Liver (tissue), 9 donors: ENCODE results near the gene FBXW11. TPM values are rescaled to one million over a fixed set of nuclear protein-coding genes. Genes with fewer than 3 reads are reported as not detected.

ENCODE experiments used
- DNase-seq: peaks from one replicate; pipeline ENCODE4 v3.0.0-alpha.2; 2017; ENCODE audit warnings: low spot score
- H3K27ac ChIP-seq, 2 donors: one replicate each; pipeline ENCODE4 v1.7.0; 2013; ENCODE audit warnings: inconsistent platforms in 2 of 2, low read length in 2 of 2, control low read depth in 1 of 2, low read depth in 1 of 2, mild to moderate bottlenecking in 1 of 2
- H3K27me3 ChIP-seq, 4 donors: one replicate each; pipeline versions ENCODE4 v1.6.1 to v1.7.0; 2013; ENCODE audit warnings: low read length in 3 of 4, inconsistent platforms in 1 of 4, mild to moderate bottlenecking in 1 of 4, moderate library complexity in 1 of 4; ENCODE audit not compliant: control insufficient read depth in 4 of 4, insufficient read depth in 4 of 4
- H3K36me3 ChIP-seq, 4 donors: one replicate each; pipeline versions ENCODE4 v1.6.1 to v1.7.0; 2013; ENCODE audit warnings: low read length in 3 of 4, mild to moderate bottlenecking in 3 of 4, low read depth in 1 of 4, moderate library complexity in 1 of 4; ENCODE audit not compliant: control insufficient read depth in 4 of 4, insufficient read depth in 3 of 4
- H3K4me1 ChIP-seq, 4 donors: one replicate each; pipeline versions ENCODE4 v1.6.1 to v1.7.0; 2013; ENCODE audit warnings: low read length in 3 of 4, mild to moderate bottlenecking in 3 of 4, moderate library complexity in 1 of 4; ENCODE audit not compliant: control insufficient read depth in 4 of 4, insufficient read depth in 4 of 4
- H3K4me3 ChIP-seq, 3 donors: one replicate each; pipeline versions ENCODE4 v1.6.1 to v1.7.0; 2013; ENCODE audit warnings: low read length in 3 of 3, control low read depth in 1 of 3, low read depth in 1 of 3, mild to moderate bottlenecking in 1 of 3
- H3K9ac ChIP-seq, 2 donors: one replicate each; pipeline ENCODE4 v1.7.0; 2013; ENCODE audit warnings: low read length in 2 of 2, mild to moderate bottlenecking in 2 of 2, moderate library complexity in 2 of 2, control low read depth in 1 of 2, low read depth in 1 of 2
- H3K9me3 ChIP-seq, 4 donors: one replicate each; pipeline versions ENCODE4 v1.6.1 to v1.7.0; 2013; ENCODE audit warnings: low read length in 3 of 4; ENCODE audit not compliant: control insufficient read depth in 4 of 4
- CTCF ChIP-seq: fragments of 150-350 bp; IDR thresholded peaks from 2 replicates; pipeline ENCODE4 v1.5.1; 2017; ENCODE audit warnings: improper control_type of control experiment, low read depth, low read length; ENCODE audit not compliant: missing input control
- EGR1 ChIP-seq, 2 donors: IDR thresholded peaks; 2 replicates each; pipeline ENCODE4 v1.6.1; 2016 to 2018; ENCODE audit warnings: antibody characterized with exemption in 2 of 2, low read depth in 2 of 2
- FOXA1 ChIP-seq: IDR thresholded peaks from 2 replicates; pipeline ENCODE4 v1.6.1; 2016; ENCODE audit warnings: antibody characterized with exemption
- FOXA2 ChIP-seq: IDR thresholded peaks from 2 replicates; pipeline ENCODE4 v1.6.1; 2016; ENCODE audit warnings: antibody characterized with exemption
- GABPA ChIP-seq, 2 donors: IDR thresholded peaks in 1 of 2; conservative IDR thresholded peaks in 1 of 2; 2 replicates each; pipeline ENCODE4 v1.6.1; 2016; ENCODE audit warnings: antibody characterized with exemption in 2 of 2, mild to moderate bottlenecking in 1 of 2, moderate library complexity in 1 of 2
- HNF4G ChIP-seq: IDR thresholded peaks from 2 replicates; pipeline ENCODE4 v1.6.1; 2016; ENCODE audit warnings: antibody characterized with exemption
- JUND ChIP-seq, 2 donors: IDR thresholded peaks; 2 replicates each; pipeline ENCODE4 v1.6.1; 2016; ENCODE audit warnings: antibody characterized with exemption in 2 of 2
- MAX ChIP-seq: IDR thresholded peaks from 2 replicates; pipeline ENCODE4 v1.6.1; 2016; ENCODE audit warnings: antibody characterized with exemption
- NR2F2 ChIP-seq: IDR thresholded peaks from 2 replicates; pipeline ENCODE4 v1.6.1; 2016; ENCODE audit warnings: antibody characterized with exemption
- RAD21 ChIP-seq, 2 donors: IDR thresholded peaks; 2 replicates each; pipeline ENCODE4 v1.6.1; 2016; ENCODE audit warnings: antibody characterized with exemption in 2 of 2, mild to moderate bottlenecking in 2 of 2
- REST ChIP-seq: IDR thresholded peaks from 2 replicates; pipeline ENCODE4 v1.6.1; 2016; ENCODE audit warnings: antibody characterized with exemption, mild to moderate bottlenecking
- SP1 ChIP-seq: IDR thresholded peaks from 2 replicates; pipeline ENCODE4 v1.6.1; 2018; ENCODE audit warnings: antibody characterized with exemption, mild to moderate bottlenecking
- TAF1 ChIP-seq: conservative IDR thresholded peaks from 2 replicates; pipeline ENCODE4 v1.6.1; 2016; ENCODE audit warnings: antibody characterized with exemption, mild to moderate bottlenecking
- YY1 ChIP-seq: IDR thresholded peaks from 2 replicates; pipeline ENCODE4 v1.6.1; 2016; ENCODE audit warnings: antibody characterized with exemption, mild to moderate bottlenecking
- ZBTB33 ChIP-seq: IDR thresholded peaks from 2 replicates; pipeline ENCODE4 v1.6.1; 2016; ENCODE audit warnings: antibody characterized with exemption
- WGBS: extraction: QIAGEN DNeasy Blood & Tissue Kit; methylation state at CpG from one replicate; pipeline ENCODE4 v1.1.7; 2013; 5-methylcytosine and 5-hydroxymethylcytosine counted together
- polyA plus RNA-seq, 2 donors: library from polyadenylated mRNA; stranded (reverse) in 1 of 2; unstranded in 1 of 2; fragments of 200-250 nt in 1 of 2; fragments of >200 nt in 1 of 2; fragmentation: Nextera tagmentation in 1 of 2; extraction: Ambion mirVana in 1 of 2; gene quantifications; one replicate each; pipeline versions ENCODE4 v1.2.1 to v1.2.3, GENCODE V29; 2013 to 2015
- total RNA-seq, 2 donors: library from RNA; depleted of rRNA; stranded (reverse); fragments of >200 nt; gene quantifications; one replicate each; pipeline ENCODE4 v1.2.3, GENCODE V29; 2014
- donor health status: healthy.
- donor health status: healthy.
- donor health status: healthy.
- donor health status: healthy.
- donor health status: healthy.

Gene FBXW11
- total and polyA plus RNA-seq, 4 donors: 11.2 to 37.5 (median 22.0) TPM

- peaks cover 11 to 42% (median 23%) of the 10 kb centered on the region in 4 donors for H3K4me1 ChIP-seq
- H3K36me3 ChIP-seq: no peaks in the 10 kb centered on the region
- H3K9me3 ChIP-seq: no peaks in the 10 kb centered on the region
- no peaks in the 10 kb centered on the region for H3K27me3 ChIP-seq
- 82% methylated on average over 6 of the region's 6 CpGs for WGBS
- H3K4me3 ChIP-seq: no peak overlapping the region
- no peak overlapping the region for H3K9ac ChIP-seq
- DNase-seq: no peak
- no peak overlapping the region for H3K27ac ChIP-seq
- TF ChIP-seq CTCF: no peak
- no peak for TF ChIP-seq TAF1
- TF ChIP-seq HNF4G: no peak
- TF ChIP-seq FOXA1: no peak
- no peak for TF ChIP-seq YY1
Measured at GRCh38 chr5:172002840-172003512, 3.5 kb downstream of the FBXW11 start.

GRCh38 chr5:172002310-172002709, 4.1 kb downstream of the FBXW11 start:
- Histone ChIP-seq H3K4me1 (peaks cover 8 to 37% (median 23%) of the 10 kb centered on the region in 4 donors), H3K9me3 (no peaks in the 10 kb centered on the region), H3K4me3 (no peak overlapping the region), H3K36me3 (no peaks in the 10 kb centered on the region), H3K9ac (no peak overlapping the region), H3K27ac (no peak overlapping the region), H3K27me3 (no peaks in the 10 kb centered on the region)
- no peak for DNase-seq
- TF ChIP-seq FOXA2 (no peak), RAD21 (IDR thresholded peaks at IDR 0.05) (peak; percentile 28 to 56), NR2F2 (no peak), EGR1 (IDR thresholded peaks at IDR 0.05; ENCODE audit: low read depth in 2 of 2) (no peak), SP1 (no peak), JUND (IDR thresholded peaks at IDR 0.05) (no peak), CTCF (peak; percentile 26), ZBTB33 (no peak)
- 46% methylated on average over 2 of the region's 2 CpGs for WGBS

- Histone ChIP-seq H3K4me1 (peaks cover 11 to 45% (median 29%) of the 10 kb centered on the region in 4 donors), H3K4me3 (no peak overlapping the region), H3K27me3 (no peaks in the 10 kb centered on the region), H3K9me3 (no peaks in the 10 kb centered on the region), H3K36me3 (no peaks in the 10 kb centered on the region), H3K27ac (no peak overlapping the region), H3K9ac (no peak overlapping the region)
- WGBS: 87% methylated on average over 5 of the region's 5 CpGs
- no peak for DNase-seq
- TF ChIP-seq RAD21 (IDR thresholded peaks at IDR 0.05) (no peak), GABPA (IDR thresholded peaks at IDR 0.05 in 1 of 2, conservative IDR thresholded peaks at IDR 0.05 in 1 of 2) (no peak), REST (no peak), HNF4G (no peak), ZBTB33 (no peak), MAX (no peak), SP1 (no peak), FOXA2 (no peak)
Measured at GRCh38 chr5:171999877-172000276, 6.6 kb downstream of the FBXW11 start.
